ENCODE results near the gene GDF2. TPM values are rescaled to one million over a fixed set of nuclear protein-coding genes. Genes with fewer than 3 reads are reported as not detected.

The GDF2 gene
- total RNA-seq, 4 donors from 2014 or later: not detected

- Histone ChIP-seq H3K4me1 (no peaks in the 10 kb centered on the region), H3K4me3 (no peak overlapping the region), H3K9me3 (no peaks in the 10 kb centered on the region), H3K27ac (no peak overlapping the region), H3K27me3 (no peaks in the 10 kb centered on the region), H3K36me3 (no peaks in the 10 kb centered on the region)
- TF ChIP-seq POLR2A (IDR thresholded peaks at IDR 0.05): no peak
- TF ChIP-seq CTCF (IDR thresholded peaks at IDR 0.05): no peak
- DNase-seq: peak in 1 of 3 donors; percentile 25
These were observed 49.6 kb downstream of the GDF2 start for GRCh38 chr10:47371629-47372485.

GRCh38 chr10:47372726-47373125 is 50.5 kb downstream of the GDF2 start:
- peak in 2 of 3 donors; percentile 22 to 34 for DNase-seq
- TF ChIP-seq CTCF (IDR thresholded peaks at IDR 0.05): no peak
- TF ChIP-seq POLR2A (IDR thresholded peaks at IDR 0.05): no peak
- H3K4me3 ChIP-seq: no peak overlapping the region
- H3K27me3 ChIP-seq: no peaks in the 10 kb centered on the region
- H3K36me3 ChIP-seq: no peaks in the 10 kb centered on the region
- no peaks in the 10 kb centered on the region for H3K9me3 ChIP-seq
- H3K27ac ChIP-seq: no peak overlapping the region
- peaks cover 0 to 1% (median 0%) of the 10 kb centered on the region in 4 donors for H3K4me1 ChIP-seq

GRCh38 chr10:47374611-47375536 is 52.6 kb downstream of the GDF2 start:
- TF ChIP-seq POLR2A (IDR thresholded peaks at IDR 0.05) (no peak), CTCF (IDR thresholded peaks at IDR 0.05) (no peak)
- Histone ChIP-seq H3K4me3 (no peak overlapping the region), H3K9me3 (no peaks in the 10 kb centered on the region), H3K4me1 (peaks cover 0 to 11% (median under 1%) of the 10 kb centered on the region in 4 donors), H3K36me3 (no peaks in the 10 kb centered on the region), H3K27me3 (no peaks in the 10 kb centered on the region), H3K27ac (no peak overlapping the region)
- peak in 1 of 3 donors; percentile 15 for DNase-seq

- Histone ChIP-seq H3K36me3 (no peaks in the 10 kb centered on the region), H3K4me1 (peaks cover 0 to 18% (median 2%) of the 10 kb centered on the region in 4 donors), H3K27ac (no peak overlapping the region), H3K27me3 (no peaks in the 10 kb centered on the region), H3K4me3 (no peak overlapping the region), H3K9me3 (no peaks in the 10 kb centered on the region)
- TF ChIP-seq POLR2A (IDR thresholded peaks at IDR 0.05) (no peak), CTCF (IDR thresholded peaks at IDR 0.05) (no peak)
- DNase-seq: peak in 1 of 3 donors; percentile 14
These were observed 54.4 kb downstream of the GDF2 start for GRCh38 chr10:47376522-47377220.

Other genes with a start within 250 kb of the GDF2 start
- gene GDF10, start 22.3 kb upstream of the GDF2 start, total RNA-seq: under 1 TPM in 1 of 4 donors, not detected in 3; 0.35 TPM
- not detected for gene RBP3, start 25.9 kb downstream of the GDF2 start, total RNA-seq
- 10 to 100 TPM in 3 of 4 donors, 1 to 10 TPM in 1; 4.1 to 23.5 (median 16.1) TPM for gene ZNF488, start 61.8 kb downstream of the GDF2 start, total RNA-seq
- not detected for gene ANXA8, start 161.7 kb downstream of the GDF2 start, total RNA-seq
- not detected for gene FAM25G, start 169.2 kb downstream of the GDF2 start, total RNA-seq
- gene AGAP9, start 201.2 kb downstream of the GDF2 start, total RNA-seq: 10 to 100 TPM; 10.7 to 84.3 (median 49.6) TPM